GM12878 (cell line): ENCODE measurements around the gene LIG3.

Experiments
- CTCF ChIP-seq, 3 experiments: IDR thresholded peaks in 2 of 3; conservative IDR thresholded peaks in 1 of 3; 2 replicates each; pipeline ENCODE4 v1.5.1; 2011; ENCODE audit warnings: low read depth in 3 of 3, low read length in 3 of 3, mild to moderate bottlenecking in 3 of 3, control low read depth in 2 of 3, moderate library complexity in 2 of 3, inconsistent platforms in 1 of 3, mixed read lengths in 1 of 3; ENCODE audit not compliant: control insufficient read depth in 2 of 3, insufficient read depth in 1 of 3; ENCODE audit errors: extremely low read depth in 1 of 3
- POLR2A ChIP-seq: IDR thresholded peaks from 2 replicates; pipeline ENCODE4 v1.6.1; 2011; ENCODE audit warnings: low read depth, mild to moderate bottlenecking, low read length

GRCh38 chr17:34961093-34961911, 19.0 kb upstream of the LIG3 start, which contains the start of the genes CCT6B and ZNF830:
- TF ChIP-seq POLR2A (peak; percentile 98), CTCF (IDR thresholded peaks at IDR 0.05 in 2 of 3, conservative IDR thresholded peaks at IDR 0.05 in 1 of 3; ENCODE audit: control insufficient read depth in 2 of 3, extremely low read depth in 1 of 3, insufficient read depth in 1 of 3, low read depth in 3 of 3, low read length in 3 of 3) (no peak)
